Measurements from ENCODE around the gene SLC35E3. TPM values are rescaled to one million over a fixed set of nuclear protein-coding genes. Genes with fewer than 3 reads are reported as not detected.

Gene SLC35E3
- total and polyA plus RNA-seq, 2 donors (not counting 1 experiment from before 2014, with no cell fraction given): 4.1 to 11.1 TPM

- H3K27ac ChIP-seq (ENCODE audit: insufficient read depth, low read length): no peak overlapping the region
Observed at GRCh38 chr12:68779280-68779679, 33.3 kb downstream of the SLC35E3 start.

GRCh38 chr12:68780731-68781130 lies 34.8 kb downstream of the SLC35E3 start:
- Histone ChIP-seq H3K9me3 (ENCODE audit: control insufficient read depth, insufficient read depth, low read depth, low read length) (no peaks in the 10 kb centered on the region), H3K4me3 (replicated peaks in 1 of 4; ENCODE audit: control extremely low read depth in 1 of 4, insufficient read depth in 1 of 4, low read depth in 3 of 4, low read length in 4 of 4) (no peak overlapping the region), H2AFZ (ENCODE audit: low read length) (no peak overlapping the region), H3K9ac (ENCODE audit: insufficient read depth, low read length) (no peak overlapping the region), H3K4me1 (ENCODE audit: control insufficient read depth, extremely low read depth, insufficient read depth, low read length) (no peaks in the 10 kb centered on the region), H3K79me2 (ENCODE audit: control insufficient read depth, insufficient read depth, low read length) (no peaks in the 10 kb centered on the region), H3K36me3 (ENCODE audit: control insufficient read depth, insufficient read depth, low read length) (no peaks in the 10 kb centered on the region), H3K27me3 (ENCODE audit: control insufficient read depth, insufficient read depth, low read length) (no peaks in the 10 kb centered on the region), H3K27ac (ENCODE audit: insufficient read depth, low read length) (no peak overlapping the region), H4K20me1 (ENCODE audit: control insufficient read depth, extremely low read depth, insufficient read depth, low read length) (no peaks in the 10 kb centered on the region), H3K4me2 (ENCODE audit: extremely low read depth, insufficient read depth, low read length) (no peak overlapping the region)
- peak in 1 of 2 donors; percentile 20 for DNase-seq (ENCODE audit: low read depth in 2 of 2)
- TF ChIP-seq CTCF (conservative IDR thresholded peaks at IDR 0.05 in 1 of 2, IDR thresholded peaks at IDR 0.05 in 1 of 2; ENCODE audit: low read depth in 1 of 2, low read length in 2 of 2): no peak
- TF ChIP-seq EZH2 (IDR thresholded peaks at IDR 0.05; ENCODE audit: low read length, missing control alignments): no peak

More at GRCh38 chr12:68779280-68779679, 33.3 kb downstream of the SLC35E3 start:
- Histone ChIP-seq H3K79me2 (ENCODE audit: control insufficient read depth, insufficient read depth, low read length) (no peaks in the 10 kb centered on the region), H3K9me3 (ENCODE audit: control insufficient read depth, insufficient read depth, low read depth, low read length) (no peaks in the 10 kb centered on the region), H3K4me1 (ENCODE audit: control insufficient read depth, extremely low read depth, insufficient read depth, low read length) (no peaks in the 10 kb centered on the region), H3K4me2 (ENCODE audit: extremely low read depth, insufficient read depth, low read length) (no peak overlapping the region), H3K4me3 (replicated peaks in 1 of 4; ENCODE audit: control extremely low read depth in 1 of 4, insufficient read depth in 1 of 4, low read depth in 3 of 4, low read length in 4 of 4) (no peak overlapping the region), H3K27me3 (ENCODE audit: control insufficient read depth, insufficient read depth, low read length) (no peaks in the 10 kb centered on the region), H2AFZ (ENCODE audit: low read length) (no peak overlapping the region), H3K36me3 (ENCODE audit: control insufficient read depth, insufficient read depth, low read length) (no peaks in the 10 kb centered on the region), H3K9ac (ENCODE audit: insufficient read depth, low read length) (no peak overlapping the region), H4K20me1 (ENCODE audit: control insufficient read depth, extremely low read depth, insufficient read depth, low read length) (no peaks in the 10 kb centered on the region)
- TF ChIP-seq CTCF (conservative IDR thresholded peaks at IDR 0.05 in 1 of 2, IDR thresholded peaks at IDR 0.05 in 1 of 2; ENCODE audit: low read depth in 1 of 2, low read length in 2 of 2): no peak
- DNase-seq (ENCODE audit: low read depth in 2 of 2): no peak

- Histone ChIP-seq H3K79me2 (ENCODE audit: control insufficient read depth, insufficient read depth, low read length) (no peaks in the 10 kb centered on the region), H3K27me3 (ENCODE audit: control insufficient read depth, insufficient read depth, low read length) (no peaks in the 10 kb centered on the region), H3K4me3 (replicated peaks in 1 of 4; ENCODE audit: control extremely low read depth in 1 of 4, insufficient read depth in 1 of 4, low read depth in 3 of 4, low read length in 4 of 4) (no peak overlapping the region), H2AFZ (ENCODE audit: low read length) (no peak overlapping the region), H3K9ac (ENCODE audit: insufficient read depth, low read length) (no peak overlapping the region), H3K36me3 (ENCODE audit: control insufficient read depth, insufficient read depth, low read length) (no peaks in the 10 kb centered on the region), H4K20me1 (ENCODE audit: control insufficient read depth, extremely low read depth, insufficient read depth, low read length) (no peaks in the 10 kb centered on the region), H3K27ac (ENCODE audit: insufficient read depth, low read length) (no peak overlapping the region), H3K4me1 (ENCODE audit: control insufficient read depth, extremely low read depth, insufficient read depth, low read length) (no peaks in the 10 kb centered on the region), H3K4me2 (ENCODE audit: extremely low read depth, insufficient read depth, low read length) (no peak overlapping the region), H3K9me3 (ENCODE audit: control insufficient read depth, insufficient read depth, low read depth, low read length) (no peaks in the 10 kb centered on the region)
- DNase-seq (ENCODE audit: low read depth in 2 of 2): no peak
- TF ChIP-seq EZH2 (IDR thresholded peaks at IDR 0.05; ENCODE audit: low read length, missing control alignments) (no peak), CTCF (conservative IDR thresholded peaks at IDR 0.05 in 1 of 2, IDR thresholded peaks at IDR 0.05 in 1 of 2; ENCODE audit: low read depth in 1 of 2, low read length in 2 of 2) (no peak)
Observed at GRCh38 chr12:68781728-68782127, 35.8 kb downstream of the SLC35E3 start.

All from fibroblast of lung (primary cell).